Measurements from ENCODE around the gene NKTR.

NKTR gene

DNA sequence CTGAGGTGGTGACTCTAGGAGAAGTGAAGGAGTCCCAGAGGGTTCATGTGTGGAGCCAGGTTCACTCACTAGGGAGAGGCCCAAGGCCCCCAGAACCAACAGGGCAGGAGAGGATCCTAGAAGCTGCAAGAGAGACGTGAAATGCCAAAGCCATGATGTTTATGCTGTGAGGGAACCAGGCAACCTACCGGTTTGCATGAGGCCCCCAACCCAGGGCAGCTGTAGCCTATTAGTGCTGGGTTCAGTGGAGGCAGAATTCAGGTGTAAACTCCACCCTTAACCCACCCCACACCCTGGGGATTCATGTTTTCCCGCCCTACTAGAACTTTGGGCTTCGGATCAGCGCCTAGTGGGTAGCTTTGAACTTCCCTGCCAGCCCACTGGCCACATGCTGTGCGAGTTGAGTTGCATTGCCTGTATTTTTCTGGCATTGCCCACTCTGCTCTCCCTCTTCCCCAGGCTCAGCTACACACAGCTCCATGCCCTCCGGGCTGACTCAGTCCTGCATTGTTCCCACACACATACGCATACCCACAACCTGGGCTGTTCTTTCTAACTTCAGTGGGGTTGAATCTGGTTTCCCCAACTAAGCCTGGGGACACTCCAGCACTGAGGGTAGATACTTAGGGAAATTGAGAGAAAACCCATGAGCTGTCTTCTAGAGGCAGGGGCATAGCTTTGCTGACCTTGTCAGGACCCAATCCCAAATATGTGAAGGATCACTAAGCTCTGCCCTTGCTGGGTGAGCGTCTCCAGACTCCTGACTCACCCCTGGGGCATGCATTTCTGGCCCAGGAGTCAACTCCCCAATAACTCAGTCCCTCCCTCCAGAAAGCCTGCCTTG is 51.0 kb downstream of the NKTR start:
- DNase-seq = no peak

DNA sequence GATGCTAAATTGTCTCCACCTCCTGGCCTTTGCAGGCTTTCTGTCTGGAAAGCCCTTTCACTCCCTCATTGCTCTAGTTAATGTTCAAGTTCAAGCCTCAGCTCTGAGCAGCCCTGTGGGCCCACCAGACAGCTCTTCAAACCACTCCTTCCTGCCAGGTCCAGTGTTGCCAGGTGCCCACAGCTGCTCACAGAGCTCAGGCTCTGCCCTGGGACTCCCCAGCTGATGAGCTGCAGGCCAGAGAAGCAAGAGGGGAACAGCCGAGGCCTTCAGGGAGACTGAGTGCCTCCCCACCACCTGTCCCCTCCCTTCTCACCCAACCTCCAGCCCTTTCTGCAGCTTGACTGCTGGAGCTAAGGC is 51.7 kb downstream of the NKTR start:
- no peak for DNase-seq

DNA sequence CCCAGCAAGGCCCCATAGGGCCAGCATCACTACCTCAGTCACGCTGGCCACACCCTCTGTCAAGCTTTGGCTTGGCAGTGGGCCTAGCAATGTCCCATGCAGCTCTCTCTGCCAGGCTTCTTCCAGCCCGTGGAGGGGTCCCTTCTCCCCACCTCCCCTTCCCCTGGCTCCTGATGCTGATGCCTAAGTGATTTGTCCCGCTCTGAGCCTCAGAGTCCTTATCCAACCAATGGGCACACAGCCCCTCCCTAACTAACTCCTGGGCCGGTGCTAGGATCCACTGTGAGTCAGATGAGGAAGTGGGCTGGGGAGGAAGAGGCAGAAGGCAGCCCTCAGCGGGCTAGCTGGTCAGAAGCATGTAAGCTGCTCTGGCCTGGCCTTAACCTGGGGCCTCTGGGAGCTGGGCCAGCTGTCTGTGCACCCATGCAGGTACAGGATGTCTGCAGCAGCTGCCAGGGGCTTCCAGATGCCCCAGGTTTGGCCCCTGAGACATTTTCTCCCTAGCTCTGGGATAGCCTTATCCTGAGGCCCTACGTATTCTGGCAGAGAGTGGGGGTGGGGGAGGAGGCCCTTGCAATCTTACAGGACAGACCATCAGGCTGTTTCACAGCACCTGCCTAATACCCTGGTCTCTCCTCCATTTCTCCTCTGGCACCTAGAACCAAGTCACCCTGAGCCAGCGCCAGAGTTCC is 52.3 kb downstream of the NKTR start:
- no peak for DNase-seq

DNA sequence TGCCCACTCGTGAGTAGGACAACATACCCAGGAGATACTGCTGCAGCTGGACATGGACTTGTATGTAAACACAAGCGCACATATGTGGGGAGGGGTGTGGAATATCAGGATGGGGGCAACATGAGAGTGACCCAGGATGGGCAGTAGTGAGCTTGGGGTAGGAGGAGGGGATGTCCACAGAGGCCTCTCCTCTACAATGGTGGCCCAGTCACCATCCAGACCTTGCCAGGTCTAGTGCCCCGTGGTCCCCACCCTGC is 52.7 kb downstream of the NKTR start:
- no peak for DNase-seq

DNA sequence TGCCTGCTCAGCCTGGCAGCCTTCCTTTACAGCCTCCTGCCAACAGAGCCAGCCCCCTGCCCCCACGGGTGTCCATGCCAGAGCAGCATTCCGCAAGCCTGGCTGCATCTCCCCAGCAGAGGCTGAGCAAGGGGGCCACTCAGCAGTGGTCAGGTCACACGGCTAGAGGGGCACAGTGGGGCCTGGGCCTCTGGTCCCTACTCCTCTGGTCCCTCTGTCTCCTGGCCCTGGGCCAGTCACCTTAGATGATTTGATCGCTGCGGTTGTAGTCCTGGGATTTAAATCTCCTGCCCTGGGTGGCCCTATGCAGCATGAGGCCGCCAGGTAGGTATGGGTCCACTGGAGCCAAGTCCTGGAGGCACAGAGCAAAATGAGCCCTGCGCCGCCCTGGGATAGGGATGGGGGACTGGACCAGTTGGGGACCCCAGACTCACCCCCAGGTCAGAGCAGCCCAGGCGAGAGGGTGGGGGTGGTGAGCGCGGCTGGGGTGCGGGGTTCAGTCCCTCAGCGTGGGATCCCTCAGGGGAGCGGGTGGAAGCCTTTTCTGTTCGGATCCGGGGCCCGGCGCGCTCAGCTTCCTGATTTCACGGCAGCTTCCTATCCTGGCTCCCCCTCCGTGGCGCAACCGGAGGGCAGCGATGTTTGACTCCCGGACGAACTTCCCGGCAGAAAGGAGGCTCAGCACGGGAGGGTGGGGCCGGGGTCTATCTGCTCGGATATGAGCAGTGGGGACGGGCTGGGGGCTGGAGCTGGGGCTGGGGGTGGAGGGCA is 53.3 kb downstream of the NKTR start, which contains the start of gene ZBTB47:
TSS of gene ZBTB47 (plus strand) at position 138 of the 771 bp plus-strand sequence. CDS start 4,659 bp downstream, outside the sequence.
- no peak for DNase-seq

DNA sequence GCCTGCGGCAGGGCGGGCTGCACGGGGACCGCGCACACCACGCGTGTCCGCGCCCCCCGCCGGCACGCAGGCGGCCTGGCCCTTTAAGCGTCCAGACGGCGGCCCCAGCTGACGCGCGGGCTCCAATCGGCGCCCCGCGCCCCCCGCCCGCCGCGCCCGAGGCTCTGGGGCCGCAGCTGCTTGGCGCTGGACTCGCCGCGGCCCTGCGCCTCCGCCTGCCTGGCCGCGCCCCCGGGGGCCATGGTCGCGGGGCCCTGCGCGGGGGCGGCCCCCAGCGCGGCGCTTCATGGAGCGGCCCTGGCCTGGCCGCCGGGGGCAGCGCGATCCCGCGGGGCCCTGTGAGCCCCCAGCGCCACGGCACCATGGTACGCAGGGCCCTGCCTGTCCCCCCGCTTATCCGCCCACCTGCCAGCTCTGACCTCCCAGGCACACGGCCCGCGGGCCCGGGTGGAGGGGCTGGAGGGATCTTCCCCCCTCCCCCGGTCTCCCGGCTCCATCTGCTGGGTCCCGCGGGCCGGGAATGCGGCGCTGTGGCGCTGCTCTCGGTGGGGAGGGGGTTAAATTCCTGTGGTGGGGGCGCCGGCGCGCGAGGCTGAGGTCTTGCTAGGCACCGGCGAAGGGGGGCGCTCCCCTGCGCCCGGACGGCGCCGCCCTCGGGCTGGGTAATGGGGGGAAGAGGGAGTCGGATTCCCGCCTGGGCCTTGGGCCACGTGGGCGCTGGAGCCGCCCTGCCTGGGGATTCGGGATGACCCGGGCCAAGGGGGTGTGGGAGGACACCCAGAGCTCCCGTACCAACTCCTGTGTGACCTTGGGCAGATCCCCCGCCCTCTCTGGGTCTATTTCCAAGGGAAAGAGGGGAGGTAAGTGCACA is 54.1 kb downstream of the NKTR start:
- no peak for DNase-seq

DNA sequence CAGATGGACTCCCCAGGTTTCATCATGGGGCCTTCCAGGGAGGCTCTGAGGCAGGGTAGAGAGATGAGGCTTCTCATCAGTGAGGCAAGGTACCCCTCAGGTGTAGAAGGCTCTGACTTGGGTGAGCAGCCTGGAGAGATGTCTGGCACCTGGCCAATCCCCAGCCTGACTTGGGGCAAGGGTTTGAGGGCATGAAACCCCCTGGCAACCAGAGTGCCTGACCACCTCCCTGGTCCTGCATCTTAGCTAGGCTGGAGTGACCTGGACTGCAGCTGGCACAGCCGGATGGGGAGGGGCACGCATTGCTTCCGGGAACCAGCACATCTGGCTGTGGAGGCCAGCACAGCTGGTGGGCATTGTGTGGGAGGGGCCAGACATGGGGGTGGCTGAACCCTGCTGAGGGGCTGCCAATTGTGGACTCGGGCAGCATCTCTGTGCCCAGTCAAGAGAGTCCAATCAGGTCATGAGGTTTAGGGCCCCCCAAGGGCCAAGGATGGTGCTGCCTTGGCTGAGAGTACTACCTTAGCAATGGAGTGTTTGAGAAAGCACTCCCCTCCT is 54.9 kb downstream of the NKTR start:
- DNase-seq = no peak

DNA sequence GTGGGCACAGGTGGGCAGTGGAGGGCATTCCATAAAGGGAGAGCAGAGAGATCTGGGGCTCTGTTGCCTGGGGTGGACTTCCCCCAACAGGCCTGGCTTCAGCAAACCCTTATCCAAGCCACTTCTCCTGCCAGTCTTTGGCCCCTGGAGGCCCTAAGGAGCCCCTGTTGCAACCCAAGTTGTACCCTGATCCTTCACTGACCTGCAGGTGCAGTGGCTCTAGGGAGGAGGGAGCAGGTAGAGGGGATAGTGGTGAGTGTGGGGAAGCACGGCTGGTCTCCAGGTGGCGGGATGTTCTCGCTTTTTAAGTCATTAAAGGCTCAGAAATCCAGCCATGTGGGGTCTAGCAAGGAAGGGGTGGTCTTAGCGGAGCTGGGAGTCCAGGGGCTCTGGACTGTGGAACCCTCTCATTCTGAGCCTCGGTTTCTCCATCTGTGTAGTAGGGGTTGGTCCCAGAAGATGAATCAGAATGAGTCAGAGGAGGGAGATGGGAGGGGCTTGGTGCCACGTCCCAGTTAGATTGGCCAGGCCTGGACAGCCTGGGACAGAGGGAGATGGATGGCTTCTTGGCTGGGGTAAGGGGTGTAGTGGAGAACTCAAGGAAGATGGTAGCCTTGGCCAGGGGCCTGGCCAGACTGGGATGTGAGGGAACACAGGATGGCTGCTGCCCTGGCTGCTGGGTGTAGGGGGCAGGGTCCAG is 55.6 kb downstream of the NKTR start:
- DNase-seq = no peak

DNA sequence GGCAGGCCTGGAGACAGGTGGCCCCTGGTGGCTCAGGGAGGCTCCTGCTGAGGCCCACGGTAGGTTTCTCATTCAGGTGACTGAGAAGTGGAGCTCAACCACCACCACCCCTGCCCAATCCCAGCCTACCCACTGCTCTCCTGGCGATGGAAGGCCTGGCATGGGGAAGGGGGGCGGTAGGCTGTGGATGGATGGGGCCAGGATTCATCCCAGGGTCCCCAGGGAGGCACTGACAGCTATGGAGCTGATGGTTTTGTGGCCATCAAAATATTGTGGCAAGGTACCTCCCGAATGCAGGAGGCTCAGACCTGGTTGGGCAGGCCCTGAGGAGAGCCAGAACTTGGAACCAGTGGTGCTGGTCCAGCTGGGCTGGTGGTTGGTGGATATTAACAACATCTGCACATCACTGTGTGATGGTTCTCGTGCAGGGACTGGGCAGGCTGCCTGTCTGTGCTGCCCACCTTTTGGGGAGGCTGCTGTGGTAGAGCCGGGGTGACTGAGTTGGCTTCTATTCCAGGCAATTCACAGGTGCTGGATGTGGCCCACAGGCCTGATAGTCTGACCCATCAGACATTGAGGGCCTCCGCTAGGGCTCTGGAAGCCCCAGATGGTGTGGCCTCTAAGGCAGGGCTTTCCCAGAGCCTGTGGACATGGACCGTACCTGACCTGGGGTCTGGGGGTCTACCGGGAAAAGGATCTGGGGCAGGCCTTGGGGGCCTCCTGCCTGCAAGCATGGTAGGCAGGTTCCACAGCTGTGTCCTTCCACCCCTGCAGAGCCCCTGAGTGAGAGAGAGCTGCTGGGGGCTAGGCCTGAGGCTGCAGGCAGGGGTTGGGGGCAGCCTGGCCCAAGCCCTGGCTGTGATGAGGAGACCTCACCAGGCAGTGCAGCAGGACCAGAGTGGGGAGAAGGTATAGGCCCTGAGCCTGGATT is 56.5 kb downstream of the NKTR start:
- no peak for DNase-seq

DNA sequence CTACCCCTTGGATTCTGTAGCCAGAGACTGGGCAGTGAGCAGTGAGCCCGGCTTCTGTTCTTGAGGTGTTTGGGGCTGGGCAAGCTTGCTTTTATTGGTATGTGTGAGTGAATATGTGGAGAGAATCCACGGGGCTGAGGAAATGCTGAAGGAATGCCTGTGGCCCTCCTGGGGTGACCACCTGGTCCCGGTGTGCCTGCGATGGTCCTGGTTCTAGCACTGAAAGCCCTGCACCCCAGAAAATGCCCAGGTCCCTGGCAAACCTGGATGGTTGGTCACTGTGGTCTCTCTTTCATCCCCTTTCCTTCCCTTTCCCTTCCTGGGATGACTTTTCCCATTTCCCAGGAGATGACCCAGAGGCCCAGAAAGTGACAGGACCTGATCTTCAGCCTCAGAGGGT is 57.2 kb downstream of the NKTR start:
- DNase-seq = no peak

DNA sequence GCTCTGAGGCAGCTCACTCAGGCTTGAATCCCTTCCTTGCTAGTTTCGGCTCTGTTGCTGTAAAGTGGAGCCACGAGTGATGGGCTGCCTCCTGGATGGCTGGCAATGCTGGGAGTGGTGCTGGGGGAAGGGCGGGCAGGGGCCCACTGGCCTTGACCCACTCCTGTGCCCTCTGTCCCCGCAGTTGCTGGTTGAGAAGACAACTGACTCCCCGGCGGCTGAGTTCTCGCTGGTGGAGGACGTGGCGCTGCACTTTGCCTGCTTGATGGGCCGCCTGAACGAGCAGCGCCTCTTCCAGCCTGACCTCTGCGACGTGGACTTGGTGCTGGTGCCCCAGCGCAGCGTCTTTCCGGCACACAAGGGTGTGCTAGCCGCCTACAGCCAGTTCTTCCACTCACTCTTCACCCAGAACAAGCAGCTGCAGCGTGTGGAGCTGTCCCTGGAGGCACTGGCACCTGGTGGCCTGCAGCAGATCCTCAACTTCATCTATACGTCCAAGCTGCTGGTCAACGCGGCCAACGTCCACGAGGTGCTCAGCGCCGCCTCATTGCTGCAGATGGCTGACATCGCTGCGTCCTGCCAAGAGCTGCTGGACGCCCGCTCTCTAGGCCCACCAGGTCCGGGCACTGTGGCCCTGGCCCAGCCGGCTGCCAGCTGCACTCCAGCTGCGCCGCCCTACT is 57.7 kb downstream of the NKTR start:
- DNase-seq = no peak

DNA sequence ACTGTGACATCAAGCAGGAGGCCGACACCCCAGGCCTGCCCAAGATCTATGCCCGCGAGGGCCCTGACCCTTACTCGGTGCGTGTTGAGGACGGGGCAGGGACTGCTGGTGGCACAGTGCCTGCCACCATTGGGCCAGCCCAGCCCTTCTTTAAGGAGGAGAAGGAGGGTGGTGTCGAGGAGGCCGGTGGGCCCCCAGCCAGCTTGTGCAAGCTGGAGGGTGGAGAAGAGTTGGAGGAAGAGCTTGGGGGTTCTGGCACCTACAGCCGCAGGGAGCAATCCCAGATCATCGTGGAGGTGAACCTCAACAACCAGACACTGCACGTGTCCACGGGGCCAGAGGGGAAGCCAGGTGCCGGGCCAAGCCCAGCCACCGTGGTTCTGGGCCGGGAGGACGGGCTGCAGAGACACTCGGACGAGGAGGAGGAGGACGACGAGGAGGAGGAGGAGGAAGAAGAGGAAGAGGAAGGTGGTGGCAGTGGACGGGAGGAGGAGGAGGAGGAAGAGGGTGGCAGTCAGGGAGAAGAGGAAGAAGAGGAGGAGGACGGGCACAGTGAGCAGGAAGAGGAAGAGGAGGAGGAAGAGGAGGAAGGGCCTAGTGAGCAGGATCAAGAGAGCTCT is 58.4 kb downstream of the NKTR start:
- no peak for DNase-seq

DNA sequence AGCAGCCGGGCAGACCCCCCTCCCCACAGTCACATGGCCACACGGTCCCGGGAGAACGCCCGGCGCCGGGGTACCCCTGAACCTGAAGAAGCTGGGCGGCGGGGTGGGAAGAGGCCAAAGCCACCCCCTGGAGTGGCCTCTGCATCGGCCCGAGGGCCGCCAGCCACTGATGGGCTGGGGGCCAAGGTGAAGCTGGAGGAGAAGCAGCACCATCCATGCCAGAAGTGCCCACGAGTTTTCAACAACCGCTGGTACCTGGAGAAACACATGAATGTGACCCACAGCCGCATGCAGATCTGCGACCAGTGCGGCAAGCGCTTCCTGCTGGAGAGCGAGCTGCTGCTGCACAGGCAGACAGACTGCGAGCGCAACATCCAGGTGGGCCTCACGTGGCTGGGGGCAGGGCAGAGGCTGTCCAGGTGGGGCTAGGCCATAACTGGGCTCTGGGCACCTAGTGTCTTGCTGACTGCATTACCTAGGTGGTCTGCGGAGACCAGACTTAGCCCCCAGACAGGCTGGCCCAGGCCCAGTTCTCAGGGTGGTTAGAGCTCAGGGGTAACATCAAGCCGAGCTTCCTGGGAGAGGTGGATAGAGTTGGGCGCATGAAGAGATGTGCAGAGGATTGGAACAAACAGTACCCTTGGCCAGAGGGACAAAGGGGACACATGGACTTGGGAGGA is 59.1 kb downstream of the NKTR start:
- no peak for DNase-seq

DNA sequence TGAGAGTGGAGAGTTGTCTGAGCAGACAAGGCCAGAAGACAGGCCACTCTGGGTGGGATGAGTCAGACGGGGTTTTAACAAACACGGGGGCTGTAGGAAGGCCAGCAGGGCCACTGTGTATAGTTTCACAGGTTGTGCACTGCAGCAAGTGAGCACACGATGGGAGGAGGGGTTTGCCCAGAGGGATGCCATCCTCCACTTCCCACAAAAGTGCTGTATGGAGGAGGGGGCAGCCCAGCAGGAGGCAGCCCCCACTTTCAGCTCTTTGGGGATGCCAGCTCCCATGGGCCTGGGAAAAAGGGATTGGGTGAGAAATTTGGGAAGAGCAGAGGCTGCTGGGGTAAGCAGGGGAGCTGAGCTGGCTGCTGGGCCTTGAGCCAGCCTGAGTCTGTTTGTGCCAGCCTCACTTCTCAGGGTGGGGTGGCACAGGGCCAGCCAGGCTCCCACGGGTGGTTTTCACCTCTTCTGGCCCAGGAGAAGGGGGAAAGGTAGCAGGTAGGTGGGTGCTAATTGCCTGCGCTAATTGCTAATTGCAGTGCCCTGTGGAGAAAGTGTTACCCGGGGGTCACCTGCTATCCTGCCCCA is 59.7 kb downstream of the NKTR start:
- DNase-seq = no peak

DNA sequence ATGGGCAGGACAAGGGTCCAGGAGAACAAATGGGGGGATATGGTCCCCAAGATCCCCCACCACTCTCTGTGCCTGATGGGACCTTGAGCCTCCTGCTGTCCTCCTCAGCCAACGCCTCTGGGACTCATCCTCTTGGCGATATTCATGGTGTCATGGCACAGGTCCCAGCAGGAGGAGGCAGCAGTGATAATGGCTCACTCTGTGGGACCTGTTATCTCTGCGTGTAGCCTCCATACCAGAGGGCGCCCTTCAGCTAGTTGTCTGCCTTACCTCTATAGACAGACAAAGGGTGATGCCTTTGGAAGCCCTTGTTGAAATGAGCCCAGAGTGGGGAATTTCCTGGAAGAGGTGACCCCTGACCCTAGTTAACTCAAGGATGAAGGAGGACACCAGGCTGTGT is 60.4 kb downstream of the NKTR start:
- DNase-seq = no peak

DNA sequence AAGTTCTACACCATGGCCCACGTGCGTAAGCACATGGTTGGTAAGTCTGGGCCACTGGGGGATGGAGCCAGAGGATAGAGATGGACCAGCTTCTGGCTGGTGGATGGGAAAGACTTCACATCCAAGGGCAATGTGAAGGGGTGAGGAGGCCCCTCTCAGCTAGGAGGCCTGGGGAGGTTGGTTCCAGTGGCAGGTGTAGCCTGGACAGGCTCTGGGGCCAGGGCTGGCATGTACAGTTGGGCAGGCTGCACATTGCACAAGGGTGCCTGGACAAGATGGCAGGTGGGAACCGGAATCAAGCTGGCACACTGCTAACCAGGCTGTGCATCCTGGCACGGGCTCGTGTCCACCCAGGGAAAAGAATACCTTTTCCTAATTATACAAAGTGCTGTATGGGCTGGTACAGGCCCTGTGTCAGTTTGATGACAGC is 61.1 kb downstream of the NKTR start:
- DNase-seq = no peak

DNA sequence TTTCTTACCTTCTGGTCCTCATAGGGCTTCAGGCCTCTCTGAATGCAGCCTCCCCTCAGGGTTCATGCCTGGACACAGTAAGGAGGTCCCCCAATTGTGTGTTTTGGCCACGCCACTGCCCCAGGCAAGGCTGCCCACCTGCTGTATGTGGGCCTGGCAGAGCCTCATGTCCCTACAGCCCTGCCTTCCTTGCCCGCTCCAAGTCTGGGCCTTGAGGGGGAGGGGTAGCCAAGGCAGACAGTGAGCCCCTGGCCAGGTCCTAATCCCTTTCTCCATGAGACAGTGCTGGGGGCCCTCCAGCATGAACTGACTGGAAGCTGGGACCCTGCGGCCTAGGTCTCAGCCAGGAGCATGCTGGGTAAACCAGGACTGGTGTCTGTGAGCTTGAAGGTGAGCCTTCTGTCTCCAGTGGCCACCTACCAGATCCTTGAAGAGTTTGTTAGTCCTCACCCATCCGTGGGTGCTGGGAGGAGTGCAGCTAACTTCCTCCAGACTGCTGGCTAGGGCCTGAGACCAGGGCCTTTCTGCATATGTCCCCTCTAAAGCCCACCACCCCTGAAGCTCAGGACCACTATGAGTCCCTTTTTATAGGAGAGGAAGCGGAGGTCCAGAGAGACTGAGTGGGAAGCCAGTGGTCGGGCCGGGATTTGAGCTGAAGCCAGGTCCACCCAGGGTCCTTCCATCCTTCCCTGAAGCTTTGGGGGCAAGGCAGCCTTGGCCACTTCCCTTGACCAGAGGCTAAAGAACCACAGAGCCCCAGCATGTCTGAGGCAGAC is 61.7 kb downstream of the NKTR start:
- no peak for DNase-seq
